Ascending aorta (tissue), 2 donors: Measurements from ENCODE around the gene GAREM1. TPM values are rescaled to one million over a fixed set of nuclear protein-coding genes. Genes with fewer than 3 reads are reported as not detected.

Experiments
- DNase-seq, 2 donors: peaks; one replicate each; pipeline ENCODE4 v3.0.0-alpha.2; 2019; ENCODE audit warnings: low spot score in 2 of 2
- H3K27ac ChIP-seq, 2 donors: fragments of 200-600 bp; sonication (generic); one replicate each; pipeline ENCODE4 v1.5.1; 2016 to 2017; ENCODE audit warnings: mild to moderate bottlenecking in 1 of 2
- H3K27me3 ChIP-seq: fragments of 200-600 bp; sonication (generic); one replicate; pipeline ENCODE4 v1.5.1; 2017
- H3K36me3 ChIP-seq, 2 donors: fragments of 200-600 bp; sonication (generic); one replicate each; pipeline ENCODE4 v1.5.1; 2016
- H3K4me1 ChIP-seq, 2 donors: fragments of 200-600 bp; sonication (generic); one replicate each; pipeline ENCODE4 v1.5.1; 2016 to 2017; ENCODE audit warnings: mild to moderate bottlenecking in 1 of 2
- H3K4me3 ChIP-seq, 2 donors: fragments of 200-600 bp; sonication (generic); one replicate each; pipeline ENCODE4 v1.5.1; 2016 to 2017; ENCODE audit warnings: mild to moderate bottlenecking in 1 of 2
- H3K9me3 ChIP-seq, 2 donors: fragments of 200-600 bp; sonication (generic); one replicate each; pipeline ENCODE4 v1.5.1; 2016
- intact Hi-C: fragments of 100-400 bp; cut with DNase I; formaldehyde crosslinking; loops from one replicate; pipeline ENCODE4 v1.15.1; 2023
- total RNA-seq: library from RNA; depleted of rRNA; stranded (reverse); fragments of >200 nt; gene quantifications from one replicate; pipeline ENCODE4 v1.1.0, GENCODE V29; 2016
- TF ChIP-seq, protein P1 (sequence below), 3 experiments: fragments of 200-600 bp in 2 of 3; fragments of 450-650 bp in 1 of 3; sonication (generic) in 2 of 3; IDR thresholded peaks; one replicate each; pipeline ENCODE4 v1.5.1; 2016 to 2019; ENCODE audit warnings: antibody characterized with exemption in 3 of 3, mild to moderate bottlenecking in 1 of 3, moderate library complexity in 1 of 3

GAREM1 gene
- total RNA-seq, 1 donor from 2014 or later: 8.9 TPM

DNA sequence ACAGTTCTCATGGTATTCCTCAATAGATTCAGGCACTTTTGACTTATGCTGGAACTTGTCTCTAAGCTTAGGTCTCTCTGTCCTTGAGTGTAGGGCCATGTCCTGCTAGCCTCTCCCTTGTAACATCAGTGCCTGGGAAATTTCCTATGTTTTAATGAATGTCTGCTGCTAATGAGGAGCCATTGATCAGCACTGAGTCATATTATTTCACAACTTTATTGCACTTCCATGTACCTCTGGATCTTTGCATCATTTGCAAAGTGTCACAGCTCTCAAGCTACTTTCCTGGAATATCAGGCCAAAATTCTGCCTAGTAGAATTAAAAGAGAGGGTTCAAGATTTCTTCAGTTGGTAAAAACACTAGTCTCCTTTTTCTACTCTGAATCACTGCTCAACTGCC is 102.5 kb downstream of the GAREM1 start:
- TF ChIP-seq, protein P1, sequence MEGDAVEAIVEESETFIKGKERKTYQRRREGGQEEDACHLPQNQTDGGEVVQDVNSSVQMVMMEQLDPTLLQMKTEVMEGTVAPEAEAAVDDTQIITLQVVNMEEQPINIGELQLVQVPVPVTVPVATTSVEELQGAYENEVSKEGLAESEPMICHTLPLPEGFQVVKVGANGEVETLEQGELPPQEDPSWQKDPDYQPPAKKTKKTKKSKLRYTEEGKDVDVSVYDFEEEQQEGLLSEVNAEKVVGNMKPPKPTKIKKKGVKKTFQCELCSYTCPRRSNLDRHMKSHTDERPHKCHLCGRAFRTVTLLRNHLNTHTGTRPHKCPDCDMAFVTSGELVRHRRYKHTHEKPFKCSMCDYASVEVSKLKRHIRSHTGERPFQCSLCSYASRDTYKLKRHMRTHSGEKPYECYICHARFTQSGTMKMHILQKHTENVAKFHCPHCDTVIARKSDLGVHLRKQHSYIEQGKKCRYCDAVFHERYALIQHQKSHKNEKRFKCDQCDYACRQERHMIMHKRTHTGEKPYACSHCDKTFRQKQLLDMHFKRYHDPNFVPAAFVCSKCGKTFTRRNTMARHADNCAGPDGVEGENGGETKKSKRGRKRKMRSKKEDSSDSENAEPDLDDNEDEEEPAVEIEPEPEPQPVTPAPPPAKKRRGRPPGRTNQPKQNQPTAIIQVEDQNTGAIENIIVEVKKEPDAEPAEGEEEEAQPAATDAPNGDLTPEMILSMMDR (IDR thresholded peaks at IDR 0.05): no peak
- Histone ChIP-seq H3K4me1 (peaks cover 0 to 4% of the 10 kb centered on the region in 2 donors), H3K27ac (no peak overlapping the region)

DNA sequence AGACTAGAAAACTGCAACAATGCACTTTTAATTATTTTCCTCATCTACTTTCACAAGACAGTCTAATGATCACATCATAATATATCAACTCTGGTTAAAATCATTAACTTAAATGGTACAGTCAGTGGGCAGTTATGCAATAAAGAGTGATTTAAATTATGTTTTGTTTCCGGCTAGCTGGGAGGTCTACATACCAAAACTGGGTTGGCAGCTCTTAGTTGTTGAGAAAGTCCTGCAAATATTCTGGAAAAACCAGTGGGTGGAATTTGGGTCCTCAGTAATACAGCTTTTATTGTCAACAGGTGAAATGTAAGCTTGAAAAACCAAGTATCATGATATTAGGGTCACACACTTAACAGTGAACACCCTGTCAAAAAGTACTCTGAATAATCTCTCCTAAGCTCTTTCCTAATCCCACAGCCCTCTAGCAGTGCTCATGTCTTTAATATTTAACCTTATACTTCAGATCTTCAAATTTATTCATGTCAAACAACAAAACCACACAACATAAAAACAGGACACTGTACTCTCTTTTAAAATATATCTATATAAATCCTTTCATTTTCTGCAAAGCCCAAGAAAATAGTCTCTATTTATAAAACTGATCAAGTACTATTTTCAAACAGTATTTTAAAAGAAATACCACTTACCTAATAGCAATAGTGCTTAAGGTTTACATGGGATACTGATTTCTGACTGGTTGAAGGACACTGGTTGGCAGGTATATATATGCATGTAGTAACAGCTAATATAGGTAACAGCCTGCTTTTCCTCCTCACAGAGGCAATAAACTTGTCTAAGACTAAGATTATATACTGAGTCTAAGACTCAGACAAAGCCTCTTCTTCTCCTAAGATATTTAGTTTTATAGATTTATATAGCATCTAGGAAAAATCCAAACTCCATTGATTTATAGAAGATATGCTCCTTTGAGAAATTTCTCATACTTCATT is 103.8 kb downstream of the GAREM1 start:
- DNase-seq: no peak
- no peak overlapping the region for H3K27ac ChIP-seq
- intact Hi-C loops: no loop called here

More for the DNA sequence above, 102.5 kb downstream of the GAREM1 start:
- Histone ChIP-seq H3K36me3 (no peaks in the 10 kb centered on the region), H3K9me3 (no peaks in the 10 kb centered on the region), H3K4me3 (no peak overlapping the region), H3K27me3 (no peaks in the 10 kb centered on the region)
- DNase-seq: no peak
- intact Hi-C loops: no loop called here

GRCh38 chr18:32362484-32362883 is 108.2 kb downstream of the GAREM1 start:
- H3K27me3 ChIP-seq: no peaks in the 10 kb centered on the region
- no peaks in the 10 kb centered on the region for H3K9me3 ChIP-seq
- intact Hi-C loops: no loop called here
- DNase-seq: no peak
- peaks cover 0 to 6% of the 10 kb centered on the region in 2 donors for H3K4me1 ChIP-seq
- no peak overlapping the region for H3K27ac ChIP-seq
- no peak overlapping the region for H3K4me3 ChIP-seq
- TF ChIP-seq, protein P1 (IDR thresholded peaks at IDR 0.05): no peak
- H3K36me3 ChIP-seq: no peaks in the 10 kb centered on the region

More for the DNA sequence above, 103.8 kb downstream of the GAREM1 start:
- H3K4me1 ChIP-seq: peaks cover 0 to 3% of the 10 kb centered on the region in 2 donors
- H3K27me3 ChIP-seq: no peaks in the 10 kb centered on the region
- H3K4me3 ChIP-seq: no peak overlapping the region
- H3K36me3 ChIP-seq: no peaks in the 10 kb centered on the region
- H3K9me3 ChIP-seq: no peaks in the 10 kb centered on the region
- TF ChIP-seq, protein P1 (IDR thresholded peaks at IDR 0.05): no peak

DNA sequence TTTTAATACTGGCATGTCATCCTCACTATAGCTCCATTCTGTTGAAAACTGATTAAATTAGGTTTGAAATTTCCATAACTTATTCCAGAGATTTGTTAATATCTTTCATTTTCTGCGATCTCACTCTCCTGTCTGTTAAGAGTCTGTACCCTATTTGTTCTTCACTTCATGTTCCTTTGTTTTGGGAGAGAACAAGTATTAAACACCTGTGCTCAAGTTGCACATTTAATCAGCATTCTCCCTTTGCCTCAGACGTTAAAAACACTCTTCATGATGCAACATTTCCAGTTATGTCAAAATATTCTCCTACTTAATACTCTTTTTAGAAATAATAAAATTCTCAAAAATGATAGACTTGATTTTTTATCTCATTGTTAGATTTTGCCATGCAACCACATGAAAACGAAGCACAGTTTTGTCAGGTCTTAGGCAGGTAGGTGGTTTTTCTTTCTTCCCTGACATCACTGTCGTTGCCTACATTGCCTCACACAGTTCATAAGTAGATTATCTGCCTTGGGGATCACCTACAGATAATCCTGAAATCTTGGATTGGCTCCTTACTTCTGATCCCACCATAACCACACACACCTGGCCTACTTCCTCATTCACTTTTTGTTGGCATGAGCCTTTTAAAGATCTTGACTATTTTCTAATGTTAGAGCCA is 109.9 kb downstream of the GAREM1 start:
- Histone ChIP-seq H3K27me3 (no peaks in the 10 kb centered on the region), H3K27ac (no peak overlapping the region), H3K4me1 (peaks cover 0 to 6% of the 10 kb centered on the region in 2 donors), H3K9me3 (no peaks in the 10 kb centered on the region), H3K4me3 (no peak overlapping the region), H3K36me3 (no peaks in the 10 kb centered on the region)
- DNase-seq: no peak
- intact Hi-C loops: no loop called here
- TF ChIP-seq, protein P1 (IDR thresholded peaks at IDR 0.05): no peak

DNA sequence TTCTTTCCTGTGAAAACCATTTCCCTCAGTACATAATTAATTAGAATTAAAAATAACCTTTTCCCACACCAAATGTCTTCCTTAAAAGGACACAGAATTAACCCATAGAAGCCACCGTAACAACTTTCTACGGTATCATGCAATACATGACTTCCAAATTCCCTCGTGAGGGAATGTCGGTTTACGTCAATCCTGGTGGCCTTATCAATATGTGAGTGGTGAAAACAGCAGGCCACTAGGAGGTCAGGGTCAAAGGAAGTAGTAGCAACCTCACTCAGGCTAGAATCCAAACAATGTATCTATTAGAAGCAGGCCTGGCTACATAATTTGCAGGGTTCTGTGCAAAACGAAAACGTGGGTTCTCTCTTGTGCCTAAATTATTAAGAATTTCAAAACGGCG is 112.2 kb downstream of the GAREM1 start:
- Histone ChIP-seq H3K4me1 (peaks cover 0 to 10% of the 10 kb centered on the region in 2 donors), H3K27me3 (no peaks in the 10 kb centered on the region), H3K36me3 (no peaks in the 10 kb centered on the region), H3K27ac (no peak overlapping the region), H3K4me3 (no peak overlapping the region), H3K9me3 (no peaks in the 10 kb centered on the region)
- DNase-seq: no peak
- TF ChIP-seq, protein P1 (IDR thresholded peaks at IDR 0.05): no peak
- intact Hi-C loops: loop anchor here (10.0 kb wide), 1 partner anchor 264 kb away; the partner anchor contains the start of gene RNF138
